PFSK-1 (cell line): ENCODE results near the gene WTAP.

ENCODE experiments used
- POLR2AphosphoS5 ChIP-seq: IDR thresholded peaks from 2 replicates; pipeline ENCODE4 v1.6.1; 2012; ENCODE audit warnings: low read depth, mild to moderate bottlenecking, control low read depth, low read length, moderate library complexity
- SIN3A ChIP-seq: IDR thresholded peaks from 2 replicates; pipeline ENCODE4 v1.6.1; 2012; ENCODE audit warnings: mild to moderate bottlenecking, low read length, moderate library complexity, borderline replicate concordance; ENCODE audit not compliant: insufficient read depth
- TAF1 ChIP-seq: IDR thresholded peaks from 2 replicates; pipeline ENCODE4 v1.6.1; 2012; ENCODE audit warnings: low read length, control low read depth, borderline replicate concordance; ENCODE audit not compliant: insufficient read depth
- TF ChIP-seq, protein P1 (sequence below), 2 experiments: IDR thresholded peaks; 2 replicates each; pipeline versions ENCODE4 v1.6.1 to v1.8.0; 2011 to 2012; ENCODE audit warnings: low read depth in 2 of 2, low read length in 2 of 2, control low read depth in 1 of 2, inconsistent platforms in 1 of 2, mild to moderate bottlenecking in 1 of 2, moderate library complexity in 1 of 2; ENCODE audit not compliant: insufficient read depth in 1 of 2

DNA sequence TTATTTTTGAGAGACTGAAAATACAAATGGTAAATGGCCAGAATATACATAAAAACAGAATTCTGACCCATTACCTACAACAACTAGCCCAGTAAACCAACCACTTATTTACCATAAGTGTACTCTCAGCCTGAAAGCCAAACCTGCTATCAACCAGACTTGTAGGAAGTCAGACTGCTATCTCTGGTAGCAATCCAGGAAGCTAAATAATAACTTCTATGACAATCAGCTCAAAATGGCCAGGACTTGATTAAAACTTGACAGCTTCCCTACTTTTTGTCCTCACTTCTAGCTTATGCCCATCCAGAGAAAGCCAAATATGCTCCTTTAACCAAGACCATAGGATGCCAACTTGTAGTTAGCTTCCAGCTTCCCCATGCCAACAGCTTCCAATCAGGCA, 4.7 kb upstream of the WTAP start:
- TF ChIP-seq, protein P1, sequence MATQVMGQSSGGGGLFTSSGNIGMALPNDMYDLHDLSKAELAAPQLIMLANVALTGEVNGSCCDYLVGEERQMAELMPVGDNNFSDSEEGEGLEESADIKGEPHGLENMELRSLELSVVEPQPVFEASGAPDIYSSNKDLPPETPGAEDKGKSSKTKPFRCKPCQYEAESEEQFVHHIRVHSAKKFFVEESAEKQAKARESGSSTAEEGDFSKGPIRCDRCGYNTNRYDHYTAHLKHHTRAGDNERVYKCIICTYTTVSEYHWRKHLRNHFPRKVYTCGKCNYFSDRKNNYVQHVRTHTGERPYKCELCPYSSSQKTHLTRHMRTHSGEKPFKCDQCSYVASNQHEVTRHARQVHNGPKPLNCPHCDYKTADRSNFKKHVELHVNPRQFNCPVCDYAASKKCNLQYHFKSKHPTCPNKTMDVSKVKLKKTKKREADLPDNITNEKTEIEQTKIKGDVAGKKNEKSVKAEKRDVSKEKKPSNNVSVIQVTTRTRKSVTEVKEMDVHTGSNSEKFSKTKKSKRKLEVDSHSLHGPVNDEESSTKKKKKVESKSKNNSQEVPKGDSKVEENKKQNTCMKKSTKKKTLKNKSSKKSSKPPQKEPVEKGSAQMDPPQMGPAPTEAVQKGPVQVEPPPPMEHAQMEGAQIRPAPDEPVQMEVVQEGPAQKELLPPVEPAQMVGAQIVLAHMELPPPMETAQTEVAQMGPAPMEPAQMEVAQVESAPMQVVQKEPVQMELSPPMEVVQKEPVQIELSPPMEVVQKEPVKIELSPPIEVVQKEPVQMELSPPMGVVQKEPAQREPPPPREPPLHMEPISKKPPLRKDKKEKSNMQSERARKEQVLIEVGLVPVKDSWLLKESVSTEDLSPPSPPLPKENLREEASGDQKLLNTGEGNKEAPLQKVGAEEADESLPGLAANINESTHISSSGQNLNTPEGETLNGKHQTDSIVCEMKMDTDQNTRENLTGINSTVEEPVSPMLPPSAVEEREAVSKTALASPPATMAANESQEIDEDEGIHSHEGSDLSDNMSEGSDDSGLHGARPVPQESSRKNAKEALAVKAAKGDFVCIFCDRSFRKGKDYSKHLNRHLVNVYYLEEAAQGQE (IDR thresholded peaks at IDR 0.05; ENCODE audit: insufficient read depth in 1 of 2, low read depth in 2 of 2, low read length in 2 of 2) = no peak
- no peak for TF ChIP-seq POLR2AphosphoS5
- TF ChIP-seq TAF1 = no peak
- TF ChIP-seq SIN3A = no peak
